Sciatic nerve (tissue), 2 donors: Measurements from ENCODE around the gene RPL13. TPM values are rescaled to one million over a fixed set of nuclear protein-coding genes. Genes with fewer than 3 reads are reported as not detected.

Source experiments
- ATAC-seq: fragments of 200-7000 bp; cut with Tn5 transposase; one replicate; pipeline ENCODE4 v1.9.1; 2020; ENCODE audit warnings: mild to moderate bottlenecking, moderate library complexity
- DNase-seq: peaks from one replicate; pipeline ENCODE4 v3.0.0-alpha.2; 2020; ENCODE audit warnings: low spot score
- intact Hi-C: fragments of 100-400 bp; cut with DNase I; formaldehyde crosslinking; loops from one replicate; pipeline ENCODE4 v1.14.2; 2022
- total RNA-seq: library from RNA; stranded (reverse); fragmentation: NEBNext Ultra II Directional; extraction: Animal tissue kit (Norgen Biotek cat#: 25700); gene quantifications from one replicate; pipeline ENCODE4 v1.2.1, GENCODE V29; 2021
- donor health status: DM: no; HTN: no; CAD: no.
- donor health status: DM: no; HTN: no; CAD: no.

Gene RPL13
- total RNA-seq, 1 donor from 2014 or later, result 1,500 TPM

- no peak for ATAC-seq
- intact Hi-C loops, result no loop called here
- DNase-seq, result no peak
These were observed 16.4 kb upstream of the RPL13 start for GRCh38 chr16:89544113-89544512.

GRCh38 chr16:89544713-89545043 is 15.8 kb upstream of the RPL13 start:
- no peak for ATAC-seq
- intact Hi-C loops, result no loop called here
- no peak for DNase-seq

- ATAC-seq (no peak), DNase-seq (no peak)
- intact Hi-C loops, result no loop called here
These were observed 15.2 kb upstream of the RPL13 start for GRCh38 chr16:89545044-89545830.

- DNase-seq (no peak), ATAC-seq (no peak)
- intact Hi-C loops, result no loop called here
These were observed 14.5 kb upstream of the RPL13 start for GRCh38 chr16:89545831-89546574.

GRCh38 chr16:89546781-89547180 is 13.7 kb upstream of the RPL13 start:
- DNase-seq, result no peak
- no peak for ATAC-seq
- intact Hi-C loops, result no loop called here

- intact Hi-C loops, result no loop called here
- no peak for ATAC-seq
- no peak for DNase-seq
These were observed 13.2 kb upstream of the RPL13 start for GRCh38 chr16:89547291-89547690.

GRCh38 chr16:89547860-89548259 is 12.6 kb upstream of the RPL13 start:
- DNase-seq (no peak), ATAC-seq (no peak)
- intact Hi-C loops, result no loop called here

GRCh38 chr16:89548344-89549006 is 12.0 kb upstream of the RPL13 start:
- intact Hi-C loops, result no loop called here
- DNase-seq, result no peak
- no peak for ATAC-seq

- intact Hi-C loops, result no loop called here
- no peak for DNase-seq
- ATAC-seq, result no peak
These were observed 11.3 kb upstream of the RPL13 start for GRCh38 chr16:89549007-89549700.

GRCh38 chr16:89550421-89551007 is 10.0 kb upstream of the RPL13 start:
- DNase-seq (no peak), ATAC-seq (no peak)
- intact Hi-C loops, result no loop called here

GRCh38 chr16:89552329-89552728 is 8.2 kb upstream of the RPL13 start:
- no peak for ATAC-seq
- intact Hi-C loops, result no loop called here
- DNase-seq, result no peak

- DNase-seq, result no peak
- intact Hi-C loops, result no loop called here
- no peak for ATAC-seq
These were observed 7.6 kb upstream of the RPL13 start for GRCh38 chr16:89552913-89553312.

- intact Hi-C loops, result no loop called here
- ATAC-seq (no peak), DNase-seq (no peak)
These were observed 6.7 kb upstream of the RPL13 start for GRCh38 chr16:89553733-89554132.

GRCh38 chr16:89554343-89554742 is 6.1 kb upstream of the RPL13 start:
- ATAC-seq (no peak), DNase-seq (no peak)
- intact Hi-C loops, result no loop called here

GRCh38 chr16:89555265-89555664 is 5.2 kb upstream of the RPL13 start:
- intact Hi-C loops, result loop anchor here (5.0 kb wide), 1 partner anchor 218 kb away; no protein-coding TSS in a partner anchor
- DNase-seq (no peak), ATAC-seq (no peak)

- DNase-seq (no peak), ATAC-seq (no peak)
- intact Hi-C loops, result loop anchor here (5.0 kb wide), 1 partner anchor 218 kb away; no protein-coding TSS in a partner anchor
These were observed 4.7 kb upstream of the RPL13 start for GRCh38 chr16:89555780-89556179.

- intact Hi-C loops, result loop anchor here (5.0 kb wide), 1 partner anchor 220 kb away; no protein-coding TSS in a partner anchor
- peak; percentile 46 for ATAC-seq
- DNase-seq, result peak; percentile 92
These were observed 3.5 kb upstream of the RPL13 start for GRCh38 chr16:89556750-89557689.
